KMS-11 (cell line): ENCODE measurements around the gene FAM181A.

ENCODE experiments used
- H2AFZ ChIP-seq: fragments of 200-600 bp; sonication (generic); 2 replicates; pipeline ENCODE4 v1.6.1; 2016; ENCODE audit warnings: antibody characterized with exemption, mixed run types, low read depth
- H3K27ac ChIP-seq: fragments of 200-600 bp; sonication (generic); 2 replicates; pipeline ENCODE4 v1.6.1; 2016; ENCODE audit warnings: mild to moderate bottlenecking, mixed run types
- H3K27me3 ChIP-seq: fragments of 200-600 bp; sonication (generic); 2 replicates; pipeline ENCODE4 v1.6.1; 2017; ENCODE audit warnings: mild to moderate bottlenecking, low read depth, mixed run types, moderate library complexity; ENCODE audit not compliant: insufficient read depth
- H3K36me3 ChIP-seq: fragments of 200-600 bp; sonication (generic); 2 replicates; pipeline ENCODE4 v1.6.1; 2017; ENCODE audit warnings: mild to moderate bottlenecking, mixed run types; ENCODE audit not compliant: insufficient read depth
- H3K4me1 ChIP-seq: fragments of 200-600 bp; sonication (generic); 2 replicates; pipeline ENCODE4 v1.6.1; 2016; ENCODE audit warnings: mild to moderate bottlenecking, low read depth, mixed run types; ENCODE audit not compliant: poor library complexity, severe bottlenecking
- H3K4me2 ChIP-seq: fragments of 200-600 bp; sonication (generic); 2 replicates; pipeline ENCODE4 v1.7.0; 2016; ENCODE audit warnings: mild to moderate bottlenecking, mixed run types
- H3K4me3 ChIP-seq: fragments of 200-600 bp; sonication (generic); IDR thresholded peaks from 2 replicates; pipeline ENCODE4 v1.6.1; 2017; ENCODE audit warnings: low read depth, low read length, mixed read lengths; ENCODE audit not compliant: insufficient read depth
- H3K79me2 ChIP-seq: fragments of 200-600 bp; sonication (generic); 2 replicates; pipeline ENCODE4 v1.6.1; 2016; ENCODE audit warnings: low read depth, mixed run types; ENCODE audit not compliant: insufficient read depth
- H3K9ac ChIP-seq: fragments of 200-600 bp; sonication (generic); 2 replicates; pipeline ENCODE4 v1.6.1; 2016; ENCODE audit warnings: mild to moderate bottlenecking, mixed run types
- H4K20me1 ChIP-seq: fragments of 200-600 bp; sonication (generic); 2 replicates; pipeline ENCODE4 v1.6.1; 2016; ENCODE audit warnings: mild to moderate bottlenecking, mixed run types; ENCODE audit not compliant: insufficient read depth
- TF ChIP-seq, protein P1 (sequence below): fragments of 200-600 bp; sonication (generic); conservative IDR thresholded peaks from 2 replicates; pipeline ENCODE4 v1.6.1; 2017; ENCODE audit warnings: low read depth, mild to moderate bottlenecking, antibody characterized with exemption, low read length, moderate library complexity, mixed read lengths

The FAM181A gene

DNA sequence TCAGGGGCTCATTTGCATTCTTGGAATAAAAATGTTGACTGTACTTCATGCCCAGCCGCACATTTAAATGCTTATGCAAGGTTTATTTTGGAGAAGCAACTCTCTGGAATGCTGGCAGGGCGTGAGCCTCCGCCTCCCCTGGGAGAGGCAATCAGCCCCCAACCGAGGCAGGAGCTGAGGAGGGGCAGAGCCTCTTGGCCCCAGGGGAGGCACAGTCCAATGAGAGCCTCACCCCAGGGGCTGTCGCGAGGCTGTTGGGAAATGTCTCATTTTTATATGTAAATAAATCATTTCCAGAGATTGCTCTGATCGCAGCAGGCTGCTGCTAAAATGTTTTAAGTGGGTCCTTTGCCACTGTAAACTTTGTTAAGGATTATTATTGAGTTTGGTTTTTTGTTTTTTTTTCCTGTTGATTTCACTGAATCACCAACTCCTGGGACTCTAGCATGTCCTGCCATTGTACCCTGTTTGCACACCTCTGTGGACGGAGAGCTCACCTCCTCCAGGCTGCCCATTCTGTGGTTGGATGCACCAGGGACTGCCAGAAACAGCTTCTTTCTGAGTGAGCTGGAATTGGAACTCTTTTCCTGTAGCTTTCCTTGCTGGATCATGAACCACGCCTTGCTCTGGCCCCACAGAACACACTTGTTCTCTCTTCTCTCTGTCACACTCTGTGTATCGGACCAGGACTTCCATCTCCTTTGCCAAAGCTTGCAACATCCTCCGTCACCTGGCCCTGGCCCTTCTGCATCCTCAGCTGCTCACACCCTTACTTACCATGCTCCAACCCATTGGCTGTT lies 46.9 kb upstream of the FAM181A start:
- TF ChIP-seq, protein P1, sequence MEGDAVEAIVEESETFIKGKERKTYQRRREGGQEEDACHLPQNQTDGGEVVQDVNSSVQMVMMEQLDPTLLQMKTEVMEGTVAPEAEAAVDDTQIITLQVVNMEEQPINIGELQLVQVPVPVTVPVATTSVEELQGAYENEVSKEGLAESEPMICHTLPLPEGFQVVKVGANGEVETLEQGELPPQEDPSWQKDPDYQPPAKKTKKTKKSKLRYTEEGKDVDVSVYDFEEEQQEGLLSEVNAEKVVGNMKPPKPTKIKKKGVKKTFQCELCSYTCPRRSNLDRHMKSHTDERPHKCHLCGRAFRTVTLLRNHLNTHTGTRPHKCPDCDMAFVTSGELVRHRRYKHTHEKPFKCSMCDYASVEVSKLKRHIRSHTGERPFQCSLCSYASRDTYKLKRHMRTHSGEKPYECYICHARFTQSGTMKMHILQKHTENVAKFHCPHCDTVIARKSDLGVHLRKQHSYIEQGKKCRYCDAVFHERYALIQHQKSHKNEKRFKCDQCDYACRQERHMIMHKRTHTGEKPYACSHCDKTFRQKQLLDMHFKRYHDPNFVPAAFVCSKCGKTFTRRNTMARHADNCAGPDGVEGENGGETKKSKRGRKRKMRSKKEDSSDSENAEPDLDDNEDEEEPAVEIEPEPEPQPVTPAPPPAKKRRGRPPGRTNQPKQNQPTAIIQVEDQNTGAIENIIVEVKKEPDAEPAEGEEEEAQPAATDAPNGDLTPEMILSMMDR: no peak
- no peak overlapping the region for H3K4me3 ChIP-seq
- H3K36me3 ChIP-seq: no peaks in the 10 kb centered on the region
- peaks cover 3% of the 10 kb centered on the region for H3K4me1 ChIP-seq
- H3K27ac ChIP-seq: no peak overlapping the region
- H3K9ac ChIP-seq: no peak overlapping the region
- H3K27me3 ChIP-seq: no peaks in the 10 kb centered on the region
- no peaks in the 10 kb centered on the region for H3K79me2 ChIP-seq
- H3K4me2 ChIP-seq: no peak overlapping the region
- H2AFZ ChIP-seq: no peak overlapping the region
- no peaks in the 10 kb centered on the region for H4K20me1 ChIP-seq

DNA sequence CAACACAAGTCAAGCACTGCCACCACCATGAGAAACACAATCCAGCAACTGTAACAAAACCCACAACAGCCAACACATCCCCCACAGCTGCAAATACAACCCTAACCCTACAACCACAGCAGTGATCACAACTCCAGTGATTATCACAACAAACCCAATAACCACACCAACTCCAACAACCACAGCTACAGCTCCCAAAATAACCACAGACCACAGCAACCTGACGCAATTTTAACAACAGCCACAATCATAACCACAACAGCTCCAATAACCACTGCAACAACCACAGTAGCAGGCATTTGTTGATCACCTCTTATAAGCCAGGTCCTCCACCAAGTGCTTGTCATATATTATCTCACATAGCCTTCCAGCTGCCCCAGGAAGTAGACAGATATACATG lies 42.2 kb upstream of the FAM181A start:
- no peak overlapping the region for H2AFZ ChIP-seq

DNA sequence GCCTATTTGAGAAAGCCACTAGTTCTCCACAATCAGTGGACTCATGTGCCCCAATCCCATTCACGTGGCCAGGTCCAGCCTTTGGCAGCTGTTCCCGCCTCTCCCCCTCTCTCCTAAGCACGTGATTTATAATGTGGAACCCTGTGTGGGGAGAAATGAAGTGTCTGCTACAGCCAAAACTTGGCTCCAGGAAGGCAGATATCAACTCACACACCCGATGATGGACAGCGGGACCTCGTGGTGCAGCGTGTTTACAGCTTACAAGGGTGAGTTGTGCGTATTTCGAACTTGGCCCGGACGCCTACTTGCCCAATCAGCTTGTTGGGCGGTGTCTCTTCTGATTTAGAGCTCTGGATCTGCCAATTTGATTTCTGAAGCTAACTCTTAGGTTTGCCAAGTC lies 38.1 kb upstream of the FAM181A start:
- H3K4me2 ChIP-seq: no peak overlapping the region
- TF ChIP-seq, protein P1: no peak
- H2AFZ ChIP-seq: no peak overlapping the region
- H3K27ac ChIP-seq: no peak overlapping the region
- no peaks in the 10 kb centered on the region for H3K79me2 ChIP-seq
- H4K20me1 ChIP-seq: no peaks in the 10 kb centered on the region
- peaks cover 3% of the 10 kb centered on the region for H3K4me1 ChIP-seq
- H3K4me3 ChIP-seq: no peak overlapping the region
- no peaks in the 10 kb centered on the region for H3K27me3 ChIP-seq
- H3K36me3 ChIP-seq: no peaks in the 10 kb centered on the region
- H3K9ac ChIP-seq: no peak overlapping the region

More for the DNA sequence above, 42.2 kb upstream of the FAM181A start:
- Histone ChIP-seq H3K4me3 (no peak overlapping the region), H3K4me1 (peaks cover 3% of the 10 kb centered on the region), H4K20me1 (no peaks in the 10 kb centered on the region), H3K9ac (no peak overlapping the region), H3K27me3 (no peaks in the 10 kb centered on the region), H3K27ac (no peak overlapping the region), H3K36me3 (no peaks in the 10 kb centered on the region), H3K4me2 (no peak overlapping the region), H3K79me2 (no peaks in the 10 kb centered on the region)
- TF ChIP-seq, protein P1: no peak

DNA sequence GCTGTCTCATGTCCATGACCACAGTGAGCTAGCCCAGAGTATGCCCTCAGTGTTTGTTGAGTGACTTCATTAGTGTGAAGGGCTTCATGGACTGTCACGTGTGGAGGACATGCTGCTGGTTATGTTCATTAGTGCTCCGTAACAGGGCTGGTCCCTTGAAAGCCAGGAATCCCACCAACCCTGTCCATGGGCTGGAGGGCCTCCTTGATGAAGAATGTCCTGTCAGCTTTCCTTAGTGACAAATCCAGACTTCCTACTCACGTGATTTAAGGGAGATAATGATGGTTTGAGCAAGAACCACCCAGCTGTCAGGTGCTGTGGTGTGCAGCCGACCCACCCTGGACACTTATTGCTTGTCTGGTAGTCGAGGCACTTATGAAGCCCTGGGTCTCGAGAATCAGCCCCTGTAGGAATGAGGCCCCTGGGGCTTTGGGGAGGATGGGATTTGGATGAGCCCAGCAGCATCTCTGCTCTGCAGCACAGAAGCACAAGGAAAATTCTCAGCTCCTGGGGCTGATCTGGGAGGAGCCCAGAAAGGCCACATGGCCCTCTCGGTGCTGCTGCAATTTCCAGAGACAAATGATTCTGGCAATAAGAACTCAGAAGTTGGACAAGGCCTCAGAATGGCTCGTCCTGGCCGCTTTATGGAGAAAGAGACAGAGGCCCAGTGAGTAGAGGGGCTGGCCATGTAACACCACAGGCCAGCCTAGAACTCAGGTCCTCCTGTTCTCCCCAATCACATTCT lies 37.2 kb upstream of the FAM181A start:
- Histone ChIP-seq H3K27ac (no peak overlapping the region), H3K79me2 (no peaks in the 10 kb centered on the region), H3K27me3 (no peaks in the 10 kb centered on the region), H3K9ac (no peak overlapping the region), H3K36me3 (no peaks in the 10 kb centered on the region), H3K4me2 (no peak overlapping the region), H2AFZ (no peak overlapping the region), H4K20me1 (no peaks in the 10 kb centered on the region), H3K4me3 (no peak overlapping the region), H3K4me1 (peaks cover 2% of the 10 kb centered on the region)
- TF ChIP-seq, protein P1: no peak
